Ishikawa (cell line): ENCODE measurements around the gene CFAP53.

Experiments
- CEBPB ChIP-seq: IDR thresholded peaks from 2 replicates; pipeline ENCODE4 v1.6.1; 2012
- CREB1 ChIP-seq: IDR thresholded peaks from 2 replicates; pipeline ENCODE4 v1.6.1; 2012; ENCODE audit warnings: low read depth
- EGR1 ChIP-seq: IDR thresholded peaks from 2 replicates; pipeline ENCODE4 v1.6.1; 2012
- EP300 ChIP-seq: IDR thresholded peaks from 2 replicates; pipeline ENCODE4 v1.6.1; 2012; ENCODE audit warnings: borderline replicate concordance
- FOXM1 ChIP-seq: IDR thresholded peaks from 2 replicates; pipeline ENCODE4 v1.6.1; 2012; ENCODE audit warnings: low read depth, borderline replicate concordance
- MAX ChIP-seq: IDR thresholded peaks from 2 replicates; pipeline ENCODE4 v1.6.1; 2012
- NFIC ChIP-seq: IDR thresholded peaks from 2 replicates; pipeline ENCODE4 v1.6.1; 2012
- RAD21 ChIP-seq: IDR thresholded peaks from 2 replicates; pipeline ENCODE4 v1.6.1; 2012; ENCODE audit warnings: low read depth
- REST ChIP-seq: IDR thresholded peaks from 2 replicates; pipeline ENCODE4 v1.6.1; 2012; ENCODE audit warnings: low read depth, mild to moderate bottlenecking
- TAF1 ChIP-seq: IDR thresholded peaks from 2 replicates; pipeline ENCODE4 v1.6.1; 2012; ENCODE audit warnings: low read depth, mild to moderate bottlenecking
- TCF12 ChIP-seq: IDR thresholded peaks from 2 replicates; pipeline ENCODE4 v1.6.1; 2012; ENCODE audit warnings: low read depth
- TEAD4 ChIP-seq: IDR thresholded peaks from 2 replicates; pipeline ENCODE4 v1.6.1; 2012
- USF1 ChIP-seq: IDR thresholded peaks from 2 replicates; pipeline ENCODE4 v1.6.1; 2012
- YY1 ChIP-seq: IDR thresholded peaks from 2 replicates; pipeline ENCODE4 v1.6.1; 2012; ENCODE audit warnings: low read depth
- ZBTB7A ChIP-seq: IDR thresholded peaks from 2 replicates; pipeline ENCODE4 v1.6.1; 2012; ENCODE audit warnings: low read depth

CFAP53 gene

GRCh38 chr18:50283469-50284209 lies 17.3 kb upstream of the CFAP53 start:
- TF ChIP-seq EP300: no peak
- TF ChIP-seq MAX: no peak
- TF ChIP-seq EGR1: no peak
- no peak for TF ChIP-seq CREB1
- no peak for TF ChIP-seq TEAD4
- TF ChIP-seq USF1: no peak
- no peak for TF ChIP-seq NFIC
- TF ChIP-seq REST: no peak
- TF ChIP-seq CEBPB: no peak
- no peak for TF ChIP-seq TAF1
- TF ChIP-seq TCF12: no peak
- no peak for TF ChIP-seq RAD21

GRCh38 chr18:50282521-50283335 lies 16.4 kb upstream of the CFAP53 start:
- TF ChIP-seq EP300: no peak
- no peak for TF ChIP-seq CEBPB
- no peak for TF ChIP-seq FOXM1
- TF ChIP-seq REST: no peak
- no peak for TF ChIP-seq RAD21
- no peak for TF ChIP-seq CREB1
- no peak for TF ChIP-seq EGR1
- TF ChIP-seq NFIC: no peak
- TF ChIP-seq YY1: no peak
- TF ChIP-seq TCF12: no peak
- TF ChIP-seq MAX: no peak
- no peak for TF ChIP-seq TAF1
- no peak for TF ChIP-seq TEAD4
- TF ChIP-seq ZBTB7A: no peak
- TF ChIP-seq USF1: no peak

GRCh38 chr18:50281972-50282520 lies 15.8 kb upstream of the CFAP53 start:
- TF ChIP-seq EGR1 (no peak), CEBPB (no peak)

- TF ChIP-seq EGR1 (peak; percentile 71), TAF1 (peak; percentile 79), CEBPB (no peak), CREB1 (peak; percentile 64; the same call in 1 of the 2 replicates), ZBTB7A (peak; percentile 79), TCF12 (peak; percentile 27; the same call in 1 of the 2 replicates), YY1 (peak; percentile 85), TEAD4 (0 out of 2 replicates have a peak, but pooled peaks have one; percentile 31), FOXM1 (no peak), RAD21 (no peak), NFIC (0 out of 2 replicates have a peak, but pooled peaks have one; percentile 25), MAX (peak; percentile 91), USF1 (peak; percentile 57; the same call in 1 of the 2 replicates)
Measured at GRCh38 chr18:50281295-50281971, 15.1 kb upstream of the CFAP53 start, which contains the start of gene MBD1. Gene MBD1 (minus strand): TSS chr18:50281523. CDS start chr18:50279992, 1,531 bp downstream.
